GM10248 (cell line): ENCODE measurements around the gene GPR108.

Experiments
- CTCF ChIA-PET: fragments of 300-600 bp; sonication (Branson Sonifier 250); formaldehyde crosslinking; extraction: SDS; loops from one replicate; lab custom pipeline; 2021; ENCODE audit warnings: antibody characterized with exemption; lab: Yijun Ruan, JAX
- POLR2A ChIA-PET: fragments of 350-650 bp; sonication (Branson Sonifier 250); formaldehyde crosslinking; extraction: SDS; loops from one replicate; lab custom pipeline; 2020; ENCODE audit warnings: antibody characterized with exemption; lab: Yijun Ruan, JAX
- DNase-seq: peaks from one replicate; pipeline ENCODE4 v3.0.0; 2012; ENCODE audit errors: extremely low spot score
- TF ChIP-seq, protein P1 (sequence below): IDR thresholded peaks from 2 replicates; pipeline ENCODE4 v1.5.1; 2012; ENCODE audit warnings: mild to moderate bottlenecking, low read depth; ENCODE audit errors: extremely low read depth, missing control alignments, control extremely low read depth

GPR108 gene

GRCh38 chr19:6735181-6735911 is 2.0 kb downstream of the GPR108 start:
- TF ChIP-seq, protein P1, sequence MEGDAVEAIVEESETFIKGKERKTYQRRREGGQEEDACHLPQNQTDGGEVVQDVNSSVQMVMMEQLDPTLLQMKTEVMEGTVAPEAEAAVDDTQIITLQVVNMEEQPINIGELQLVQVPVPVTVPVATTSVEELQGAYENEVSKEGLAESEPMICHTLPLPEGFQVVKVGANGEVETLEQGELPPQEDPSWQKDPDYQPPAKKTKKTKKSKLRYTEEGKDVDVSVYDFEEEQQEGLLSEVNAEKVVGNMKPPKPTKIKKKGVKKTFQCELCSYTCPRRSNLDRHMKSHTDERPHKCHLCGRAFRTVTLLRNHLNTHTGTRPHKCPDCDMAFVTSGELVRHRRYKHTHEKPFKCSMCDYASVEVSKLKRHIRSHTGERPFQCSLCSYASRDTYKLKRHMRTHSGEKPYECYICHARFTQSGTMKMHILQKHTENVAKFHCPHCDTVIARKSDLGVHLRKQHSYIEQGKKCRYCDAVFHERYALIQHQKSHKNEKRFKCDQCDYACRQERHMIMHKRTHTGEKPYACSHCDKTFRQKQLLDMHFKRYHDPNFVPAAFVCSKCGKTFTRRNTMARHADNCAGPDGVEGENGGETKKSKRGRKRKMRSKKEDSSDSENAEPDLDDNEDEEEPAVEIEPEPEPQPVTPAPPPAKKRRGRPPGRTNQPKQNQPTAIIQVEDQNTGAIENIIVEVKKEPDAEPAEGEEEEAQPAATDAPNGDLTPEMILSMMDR, result no peak
- ChIA-PET CTCF (interaction anchor here (0.7 to 7.3 kb wide), 5 partner anchors 13 to 363 kb away, joined by 3 to 124 read pairs (median 3); partner anchors contain the start of gene ALKBH7), POLR2A (interaction anchor here (0.9 kb wide), 1 partner anchor 24 kb away, joined by 3 read pairs; no protein-coding TSS in a partner anchor)
- DNase-seq, result no peak

- TF ChIP-seq, protein P1, result no peak
- CTCF ChIA-PET, result interaction anchor here (7.3 kb wide), 1 partner anchor 130 kb away, joined by 124 read pairs; no protein-coding TSS in a partner anchor
These were observed 3.2 kb downstream of the GPR108 start for GRCh38 chr19:6734096-6734696.

DNA sequence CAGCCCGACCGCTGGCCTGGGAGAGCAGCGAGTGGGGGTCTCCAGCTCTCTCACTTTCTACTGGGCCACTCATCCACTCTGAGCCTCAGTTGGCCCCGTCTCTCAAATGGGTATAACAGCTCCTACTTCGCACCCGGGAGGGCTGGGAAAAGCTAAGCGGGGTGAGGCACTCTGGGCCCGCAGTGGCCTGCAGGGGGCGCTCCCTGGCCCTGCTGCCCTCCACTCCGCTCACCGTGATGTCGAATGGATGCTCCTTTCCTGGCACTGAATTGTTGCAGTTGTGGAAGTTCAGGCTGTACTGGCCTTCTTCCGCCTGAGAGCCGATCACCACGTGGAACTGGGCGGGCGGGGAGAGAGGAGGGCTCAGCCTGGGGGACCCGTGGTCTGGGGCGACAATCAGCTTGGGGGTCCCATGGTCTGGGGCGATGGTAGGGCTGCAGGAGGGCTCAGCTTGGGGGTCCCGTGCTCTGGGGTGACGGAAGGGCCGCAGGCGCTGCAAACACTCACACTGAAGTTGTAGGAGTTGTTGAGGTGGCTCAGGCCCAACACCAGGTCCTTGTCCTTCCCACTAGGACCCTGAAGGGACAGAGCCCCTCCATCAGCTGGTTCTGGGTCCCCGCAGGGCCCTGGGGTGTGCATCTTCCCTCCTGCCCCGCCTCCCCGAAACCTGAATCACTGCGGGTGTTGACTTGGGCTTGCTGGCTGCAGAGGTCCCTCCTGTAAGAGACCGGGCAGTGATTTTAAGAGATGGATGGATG is 3.9 kb downstream of the GPR108 start:
- TF ChIP-seq, protein P1, result peak; percentile 10
- ChIA-PET POLR2A (no interaction called here), CTCF (interaction anchor here (1.3 to 7.3 kb wide), 2 partner anchors 82 to 130 kb away, joined by 3 to 124 read pairs; no protein-coding TSS in a partner anchor)
- DNase-seq, result no peak

More at GRCh38 chr19:6734096-6734696, 3.2 kb downstream of the GPR108 start:
- no peak for DNase-seq
- POLR2A ChIA-PET, result no interaction called here

GRCh38 chr19:6732803-6733337 is 4.5 kb downstream of the GPR108 start:
- CTCF ChIA-PET, result interaction anchor here (1.3 to 7.3 kb wide), 2 partner anchors 81 to 131 kb away, joined by 3 to 124 read pairs; no protein-coding TSS in a partner anchor
- POLR2A ChIA-PET, result no interaction called here
- DNase-seq, result no peak
- TF ChIP-seq, protein P1, result no peak

DNA sequence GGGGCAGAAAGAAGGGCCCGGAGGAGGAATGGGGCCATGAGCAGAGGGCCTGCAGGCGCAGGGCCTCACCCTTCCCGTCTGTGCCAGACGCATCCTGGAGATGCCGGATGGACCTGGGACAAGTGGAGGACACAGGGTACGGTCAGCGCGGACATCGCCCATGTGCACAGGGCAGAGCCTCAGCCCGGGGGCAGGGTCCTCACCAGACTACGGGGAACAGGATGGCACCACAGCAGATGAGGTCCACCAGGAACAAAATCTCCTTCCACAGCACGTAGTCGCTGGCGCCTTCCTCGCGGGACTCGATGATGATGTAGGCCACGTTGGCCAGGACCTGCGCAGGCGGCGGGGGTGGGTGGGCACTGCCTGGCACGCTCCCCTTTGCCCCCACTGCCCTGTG is 5.6 kb downstream of the GPR108 start:
- DNase-seq, result no peak
- POLR2A ChIA-PET, result no interaction called here
- TF ChIP-seq, protein P1, result no peak
- CTCF ChIA-PET, result no interaction called here
